GM23248 (cell line): ENCODE results near the gene DNAH11. TPM values are rescaled to one million over a fixed set of nuclear protein-coding genes. Genes with fewer than 3 reads are reported as not detected.

Experiments used
- DNase-seq: peaks from one replicate; pipeline ENCODE4 v3.0.0-alpha.2; 2015
- H2AFZ ChIP-seq: fragments of 200-600 bp; sonication (generic); 2 replicates; pipeline ENCODE4 v1.6.1; 2016; ENCODE audit warnings: antibody characterized with exemption
- H3F3A ChIP-seq: fragments of 200-600 bp; sonication (generic); 2 replicates; pipeline ENCODE4 v1.6.1; 2016; ENCODE audit warnings: mild to moderate bottlenecking, antibody characterized with exemption, mixed run types; ENCODE audit not compliant: insufficient read depth
- H3K27ac ChIP-seq: fragments of 200-600 bp; sonication (generic); 2 replicates; pipeline ENCODE4 v1.5.1; 2016; ENCODE audit warnings: mild to moderate bottlenecking
- H3K27me3 ChIP-seq: fragments of 200-600 bp; sonication (generic); replicated peaks from 2 replicates; pipeline ENCODE4 v1.6.1; 2016; ENCODE audit warnings: mild to moderate bottlenecking; ENCODE audit not compliant: insufficient read depth
- H3K36me3 ChIP-seq: fragments of 200-600 bp; sonication (generic); 2 replicates; pipeline ENCODE4 v1.6.1; 2016; ENCODE audit warnings: low read depth, mild to moderate bottlenecking
- H3K4me1 ChIP-seq: fragments of 200-600 bp; sonication (generic); 2 replicates; pipeline ENCODE4 v1.6.1; 2016; ENCODE audit warnings: mild to moderate bottlenecking; ENCODE audit not compliant: insufficient read depth
- H3K4me2 ChIP-seq: fragments of 200-600 bp; sonication (generic); one replicate; pipeline ENCODE4 v1.6.1; 2016; ENCODE audit warnings: mild to moderate bottlenecking; ENCODE audit not compliant: unreplicated experiment
- H3K4me3 ChIP-seq: fragments of 200-600 bp; sonication (generic); 2 replicates; pipeline ENCODE4 v1.5.1; 2016; ENCODE audit warnings: mild to moderate bottlenecking
- H3K79me2 ChIP-seq: fragments of 200-600 bp; sonication (generic); 2 replicates; pipeline ENCODE4 v1.6.1; 2016; ENCODE audit warnings: mild to moderate bottlenecking; ENCODE audit not compliant: insufficient read depth
- H3K9ac ChIP-seq: fragments of 200-600 bp; sonication (generic); 2 replicates; pipeline ENCODE4 v1.6.1; 2016; ENCODE audit warnings: mild to moderate bottlenecking
- H3K9me2 ChIP-seq: fragments of 200-600 bp; sonication (generic); 2 replicates; pipeline ENCODE4 v1.6.1; 2016; ENCODE audit warnings: mixed run types, mild to moderate bottlenecking, moderate library complexity; ENCODE audit not compliant: insufficient read depth
- H3K9me3 ChIP-seq: fragments of 200-600 bp; sonication (generic); one replicate; pipeline ENCODE4 v1.6.1; 2017; ENCODE audit warnings: low read depth
- H4K20me1 ChIP-seq: fragments of 200-600 bp; sonication (generic); 2 replicates; pipeline ENCODE4 v1.6.0; 2016; ENCODE audit not compliant: insufficient read depth
- EZH2 ChIP-seq: fragments of 200-600 bp; sonication (generic); IDR thresholded peaks from 2 replicates; pipeline ENCODE4 v1.6.1; 2018; ENCODE audit warnings: antibody characterized with exemption, mild to moderate bottlenecking; ENCODE audit not compliant: insufficient read depth, poor library complexity, severe bottlenecking
- EZH2phosphoT487 ChIP-seq: fragments of 200-600 bp; sonication (generic); IDR thresholded peaks from 2 replicates; pipeline ENCODE4 v1.6.1; 2018; ENCODE audit warnings: antibody characterized with exemption, moderate library complexity, mild to moderate bottlenecking, low read depth; ENCODE audit not compliant: insufficient read depth
- WGBS, 2 experiments: methylation state at CpG; one replicate each; pipeline ENCODE4 v1.1.6; 2015 to 2017; ENCODE audit warnings: low lambda C conversion rate in 2 of 2, low coverage in 1 of 2; ENCODE audit errors: missing lambda C conversion rate in 2 of 2; 5-methylcytosine and 5-hydroxymethylcytosine counted together
- in situ Hi-C: fragments of 300-500 bp; cut with MboI; formaldehyde crosslinking; loops from 2 replicates; pipeline ENCODE4 v1.15.0; 2020
- polyA plus RNA-seq: library from polyadenylated mRNA; unstranded; fragments of >200 nt; fragmentation: Nextera tagmentation; extraction: Ambion mirVana; gene quantifications from 2 replicates; pipeline ENCODE4 v1.2.1, GENCODE V29; 2016
- total RNA-seq: library from RNA; depleted of rRNA; stranded (reverse); fragments of >200 nt; shearing (Covaris generic); gene quantifications from 2 replicates; pipeline ENCODE4 v1.2.3, GENCODE V29; 2014

The DNAH11 gene
- total and polyA plus RNA-seq, 2 experiments from 2014 or later = 0.91 to 3.1 TPM

DNA sequence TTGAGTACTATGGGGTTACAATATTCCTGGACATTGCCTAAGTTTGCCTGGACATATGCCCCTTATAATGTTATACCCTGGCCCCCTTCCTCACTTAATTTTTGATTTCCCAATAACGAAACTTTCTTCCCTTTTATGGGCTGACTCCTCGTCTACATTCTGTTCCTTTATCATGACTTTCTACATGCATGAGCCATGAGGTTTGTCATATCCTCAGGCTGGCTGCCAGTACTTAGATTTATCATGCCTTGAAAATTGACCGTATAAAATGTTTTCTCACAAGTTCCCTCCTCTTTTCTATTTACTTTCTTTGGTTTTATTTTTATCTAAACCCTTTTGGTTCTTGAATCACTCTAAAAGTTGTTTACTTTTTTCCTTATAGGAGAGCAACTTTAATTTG lies 4.7 kb downstream of the DNAH11 start:
- Histone ChIP-seq H3K79me2 (no peaks in the 10 kb centered on the region), H3K4me2 (no peak overlapping the region), H3K9ac (no peak overlapping the region), H2AFZ (no peak overlapping the region), H3K4me1 (no peaks in the 10 kb centered on the region), H3K36me3 (no peaks in the 10 kb centered on the region), H3K9me2 (no peaks in the 10 kb centered on the region), H3K27ac (no peak overlapping the region), H3K27me3 (peaks cover 42% of the 10 kb centered on the region), H3F3A (no peaks in the 10 kb centered on the region), H4K20me1 (no peaks in the 10 kb centered on the region), H3K4me3 (no peak overlapping the region), H3K9me3 (no peaks in the 10 kb centered on the region)
- TF ChIP-seq EZH2 = no peak
- TF ChIP-seq EZH2phosphoT487 = no peak
- in situ Hi-C loops = no loop called here
- WGBS, 2 experiments = 36 to 38% methylated on average over 3 of the region's 3 CpGs
- DNase-seq = no peak

DNA sequence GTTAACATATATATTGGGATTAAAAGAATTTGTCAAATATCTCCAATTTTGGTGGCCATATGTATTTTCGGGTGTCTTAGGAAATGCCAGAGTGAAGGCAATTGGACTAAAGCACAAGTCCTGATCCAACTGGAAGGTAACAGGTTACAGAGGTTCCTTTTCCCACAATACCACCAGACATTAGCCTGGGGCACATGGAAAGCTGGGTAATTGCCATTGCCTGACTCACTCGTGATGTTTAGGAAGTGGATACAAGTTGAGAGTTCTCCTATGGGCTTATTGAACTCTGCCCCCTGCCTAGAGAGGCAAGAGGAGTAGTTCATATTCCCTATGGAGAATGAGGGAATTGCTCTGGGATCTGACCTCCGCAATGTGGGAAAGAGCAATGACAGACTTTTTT lies 5.7 kb downstream of the DNAH11 start:
- no peak for DNase-seq
- Histone ChIP-seq H3K9me3 (no peaks in the 10 kb centered on the region), H3K36me3 (no peaks in the 10 kb centered on the region), H3K27me3 (peaks cover 33% of the 10 kb centered on the region), H3F3A (no peaks in the 10 kb centered on the region), H4K20me1 (no peaks in the 10 kb centered on the region), H3K4me1 (no peaks in the 10 kb centered on the region), H3K79me2 (no peaks in the 10 kb centered on the region), H3K27ac (no peak overlapping the region), H3K9me2 (no peaks in the 10 kb centered on the region), H3K4me3 (no peak overlapping the region), H3K4me2 (no peak overlapping the region), H2AFZ (no peak overlapping the region), H3K9ac (no peak overlapping the region)
- 39 to 45% methylated on average over 3 of the region's 3 CpGs for WGBS, 2 experiments
- in situ Hi-C loops = no loop called here
- no peak for TF ChIP-seq EZH2
- no peak for TF ChIP-seq EZH2phosphoT487

DNA sequence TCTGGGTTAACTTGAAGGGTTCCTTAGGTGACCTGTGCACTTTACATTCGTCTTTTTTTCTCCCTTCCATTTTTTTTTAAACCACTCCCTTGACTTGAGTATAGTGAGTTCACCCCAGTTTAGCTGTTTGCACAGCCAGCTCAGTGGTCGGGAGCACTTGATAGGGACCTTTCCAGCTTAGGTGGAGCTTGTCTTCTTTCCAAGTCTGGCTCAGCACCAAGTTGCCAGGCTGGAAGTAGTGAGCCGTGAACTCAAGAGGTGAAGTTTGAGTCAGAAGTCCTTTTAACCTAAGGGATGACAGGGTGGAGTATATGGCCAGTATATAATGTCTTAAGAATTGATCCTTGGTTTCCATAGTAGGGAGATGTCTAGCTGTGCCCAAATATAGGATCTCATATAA lies 7.2 kb downstream of the DNAH11 start:
- no peaks in the 10 kb centered on the region for H3K4me1 ChIP-seq
- H3K9me3 ChIP-seq = no peaks in the 10 kb centered on the region
- TF ChIP-seq EZH2phosphoT487 (no peak), EZH2 (no peak)
- no peaks in the 10 kb centered on the region for H3K36me3 ChIP-seq
- H3K4me2 ChIP-seq = no peak overlapping the region
- H2AFZ ChIP-seq = no peak overlapping the region
- in situ Hi-C loops = no loop called here
- no peak overlapping the region for H3K4me3 ChIP-seq
- H3F3A ChIP-seq = no peaks in the 10 kb centered on the region
- no peak overlapping the region for H3K9ac ChIP-seq
- no peak for DNase-seq
- peaks cover 17% of the 10 kb centered on the region for H3K27me3 ChIP-seq
- H3K79me2 ChIP-seq = no peaks in the 10 kb centered on the region
- H3K9me2 ChIP-seq = no peaks in the 10 kb centered on the region
- no peaks in the 10 kb centered on the region for H4K20me1 ChIP-seq
- 32 to 33% methylated on average over 3 of the region's 3 CpGs for WGBS, 2 experiments
- no peak overlapping the region for H3K27ac ChIP-seq

DNA sequence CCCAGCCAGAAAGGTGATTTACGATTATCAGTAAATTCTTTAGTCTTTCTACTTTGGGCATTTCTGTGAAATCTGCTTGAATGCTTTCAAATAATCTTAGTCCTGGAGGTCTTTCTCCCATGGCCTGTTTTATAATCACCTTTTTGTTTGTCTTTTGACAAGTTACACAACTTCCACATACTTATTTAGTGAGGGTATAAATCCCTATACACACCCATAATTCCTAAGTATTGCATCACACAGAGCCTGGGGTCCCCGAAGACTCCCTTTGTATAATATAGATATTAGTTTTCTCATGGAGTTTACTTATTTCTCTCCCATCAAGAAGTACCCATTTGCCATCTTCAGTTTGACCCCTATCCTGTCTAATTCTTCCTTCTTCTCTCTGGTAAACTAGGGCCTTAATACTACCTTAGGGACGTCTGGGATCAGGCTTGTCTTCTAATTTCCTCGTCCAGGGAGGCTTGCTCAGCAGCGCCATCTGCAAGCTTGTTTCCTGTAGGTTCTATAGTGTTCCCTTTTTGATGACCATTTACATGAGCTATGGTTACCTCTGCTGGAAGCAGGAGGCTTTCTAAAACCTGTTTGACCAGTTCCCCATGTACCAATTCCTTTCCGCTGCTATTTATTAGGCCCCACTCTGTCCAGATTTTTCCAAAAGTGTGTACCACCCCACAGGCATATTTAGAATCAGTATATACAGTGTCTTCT lies 8.1 kb downstream of the DNAH11 start:
- Histone ChIP-seq H3K9me2 (no peaks in the 10 kb centered on the region), H3F3A (no peaks in the 10 kb centered on the region), H3K4me1 (no peaks in the 10 kb centered on the region), H3K9ac (no peak overlapping the region), H3K4me2 (no peak overlapping the region), H3K27ac (no peak overlapping the region), H2AFZ (no peak overlapping the region), H3K27me3 (peaks cover 8% of the 10 kb centered on the region; the same call in 1 of the 2 replicates), H3K79me2 (no peaks in the 10 kb centered on the region), H3K36me3 (no peaks in the 10 kb centered on the region), H4K20me1 (no peaks in the 10 kb centered on the region), H3K9me3 (no peaks in the 10 kb centered on the region), H3K4me3 (no peak overlapping the region)
- 18 to 28% methylated on average over 6 of the region's 6 CpGs for WGBS, 2 experiments
- TF ChIP-seq EZH2 (no peak), EZH2phosphoT487 (no peak)
- in situ Hi-C loops = no loop called here
- DNase-seq = no peak

DNA sequence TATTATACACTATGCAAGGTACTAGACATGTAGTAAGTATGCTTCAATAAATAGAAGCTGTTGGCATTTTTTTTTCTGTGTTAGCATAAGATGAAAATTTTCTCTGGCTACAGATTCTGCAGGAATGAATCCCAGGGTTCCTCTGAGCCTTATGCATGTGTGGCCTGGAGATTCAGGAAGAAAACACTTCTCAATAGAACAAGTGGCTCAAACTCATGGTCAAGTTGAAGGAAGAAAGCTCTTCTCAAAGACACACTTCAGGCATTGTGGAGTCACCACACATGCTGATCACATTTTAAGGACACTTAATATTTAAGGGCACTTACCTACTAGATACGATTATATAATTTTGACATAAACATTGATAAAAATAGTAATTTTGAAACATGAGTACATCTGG lies 19.5 kb downstream of the DNAH11 start:
- no peak overlapping the region for H3K27ac ChIP-seq
- no peak overlapping the region for H2AFZ ChIP-seq
- H3K4me2 ChIP-seq = no peak overlapping the region
- in situ Hi-C loops = no loop called here
- H3K27me3 ChIP-seq = no peaks in the 10 kb centered on the region
- H3K36me3 ChIP-seq = no peaks in the 10 kb centered on the region
- no peak overlapping the region for H3K4me3 ChIP-seq
- no peak for TF ChIP-seq EZH2phosphoT487
- TF ChIP-seq EZH2 = no peak
- no peaks in the 10 kb centered on the region for H3K79me2 ChIP-seq
- 51 to 54% methylated on average over 1 of the region's 1 CpG for WGBS, 2 experiments
- no peaks in the 10 kb centered on the region for H3K4me1 ChIP-seq
- no peaks in the 10 kb centered on the region for H3K9me2 ChIP-seq
- H3F3A ChIP-seq = no peaks in the 10 kb centered on the region
- H3K9me3 ChIP-seq = no peaks in the 10 kb centered on the region
- no peak for DNase-seq
- no peak overlapping the region for H3K9ac ChIP-seq
- no peaks in the 10 kb centered on the region for H4K20me1 ChIP-seq
